Omental fat pad (tissue), 4 donors: ENCODE measurements around the gene CDS2. TPM values are rescaled to one million over a fixed set of nuclear protein-coding genes. Genes with fewer than 3 reads are reported as not detected.

Experiments
- ATAC-seq: fragments of 150-250 bp; one replicate; pipeline ENCODE4 v1.9.1; 2016; ENCODE audit warnings: mild to moderate bottlenecking, moderate library complexity; ENCODE audit not compliant: low FRiP score
- DNase-seq: peaks from one replicate; pipeline ENCODE4 v3.0.0-alpha.2; 2019; ENCODE audit warnings: low spot score
- CTCF ChIP-seq, 3 donors: fragments of 450-650 bp; IDR thresholded peaks; one replicate each; pipeline ENCODE4 v1.5.1; 2016 to 2017; ENCODE audit warnings: antibody characterized with exemption in 3 of 3, mild to moderate bottlenecking in 3 of 3, moderate library complexity in 2 of 3
- total RNA-seq, 4 donors: library from RNA; depleted of rRNA; stranded (reverse); fragments of >200 nt; gene quantifications; one replicate each; pipeline ENCODE4 v1.1.0, GENCODE V29; 2016

Gene CDS2
- total RNA-seq, 4 donors from 2014 or later: 27.5 to 49.5 (median 35.5) TPM

- TF ChIP-seq CTCF (IDR thresholded peaks at IDR 0.05): no peak
- ATAC-seq: no peak
- DNase-seq: no peak
These were observed 23.1 kb downstream of the CDS2 start for GRCh38 chr20:5149892-5150225.

GRCh38 chr20:5150226-5151076 is 23.6 kb downstream of the CDS2 start:
- ATAC-seq (no peak), DNase-seq (no peak)
- TF ChIP-seq CTCF (IDR thresholded peaks at IDR 0.05): no peak

- ATAC-seq (no peak), DNase-seq (no peak)
- no peak for TF ChIP-seq CTCF (IDR thresholded peaks at IDR 0.05)
These were observed 26.3 kb downstream of the CDS2 start for GRCh38 chr20:5153152-5153467.

GRCh38 chr20:5153612-5154542 is 27.1 kb downstream of the CDS2 start:
- DNase-seq (no peak), ATAC-seq (no peak)
- no peak for TF ChIP-seq CTCF (IDR thresholded peaks at IDR 0.05)

- no peak for DNase-seq
- no peak for ATAC-seq
- TF ChIP-seq CTCF (IDR thresholded peaks at IDR 0.05): no peak
These were observed 27.7 kb downstream of the CDS2 start for GRCh38 chr20:5154543-5154925.

- no peak for ATAC-seq
- TF ChIP-seq CTCF (IDR thresholded peaks at IDR 0.05): no peak
These were observed 28.6 kb downstream of the CDS2 start for GRCh38 chr20:5155404-5155803.

More at GRCh38 chr20:5155404-5155803, 28.6 kb downstream of the CDS2 start:
- DNase-seq: no peak
